Measurements from ENCODE around the gene METTL22.

The METTL22 gene

GRCh38 chr16:8631818-8632465 is 10.4 kb downstream of the METTL22 start:
- Histone ChIP-seq H3K9ac (ENCODE audit: low read length) (no peak overlapping the region), H4K20me1 (ENCODE audit: low read depth, low read length) (no peaks in the 10 kb centered on the region), H2AFZ (ENCODE audit: low read depth, low read length, severe bottlenecking) (no peak overlapping the region), H3K27me3 (ENCODE audit: low read length) (no peaks in the 10 kb centered on the region), H3K4me2 (ENCODE audit: low read depth, low read length, poor library complexity, severe bottlenecking) (no peak overlapping the region), H3K4me3 (ENCODE audit: insufficient read depth, low read length, poor library complexity, severe bottlenecking) (no peak overlapping the region), H3K27ac (ENCODE audit: low read depth, low read length) (no peak overlapping the region), H3K79me2 (ENCODE audit: insufficient read depth, low read length) (no peaks in the 10 kb centered on the region), H3K9me2 (replicated peaks; ENCODE audit: insufficient read depth, low read length) (no peaks in the 10 kb centered on the region), H3K9me3 (ENCODE audit: insufficient read depth, low read length) (no peaks in the 10 kb centered on the region), H3F3A (ENCODE audit: insufficient read depth) (no peaks in the 10 kb centered on the region), H3K36me3 (ENCODE audit: low read length) (no peaks in the 10 kb centered on the region)
- no peak for TF ChIP-seq EZH2phosphoT487 (conservative IDR thresholded peaks at IDR 0.05; ENCODE audit: low read length)
- no peak for TF ChIP-seq CTCF (IDR thresholded peaks at IDR 0.05; ENCODE audit: insufficient read depth, low read length, poor library complexity, severe bottlenecking)

GRCh38 chr16:8632675-8633182 is 11.2 kb downstream of the METTL22 start:
- H3K9ac ChIP-seq (ENCODE audit: low read length) = no peak overlapping the region

GRCh38 chr16:8634991-8635736 is 13.7 kb downstream of the METTL22 start:
- no peak overlapping the region for H3K4me2 ChIP-seq (ENCODE audit: low read depth, low read length, poor library complexity, severe bottlenecking)
- H3K27ac ChIP-seq (ENCODE audit: low read depth, low read length) = no peak overlapping the region
- H4K20me1 ChIP-seq (ENCODE audit: low read depth, low read length) = no peaks in the 10 kb centered on the region
- no peaks in the 10 kb centered on the region for H3K79me2 ChIP-seq (ENCODE audit: insufficient read depth, low read length)
- no peaks in the 10 kb centered on the region for H3F3A ChIP-seq (ENCODE audit: insufficient read depth)
- H3K9ac ChIP-seq (ENCODE audit: low read length) = no peak overlapping the region
- no peaks in the 10 kb centered on the region for H3K9me3 ChIP-seq (ENCODE audit: insufficient read depth, low read length)
- no peaks in the 10 kb centered on the region for H3K36me3 ChIP-seq (ENCODE audit: low read length)
- no peaks in the 10 kb centered on the region for H3K27me3 ChIP-seq (ENCODE audit: low read length)
- H2AFZ ChIP-seq (ENCODE audit: low read depth, low read length, severe bottlenecking) = no peak overlapping the region
- H3K9me2 ChIP-seq (replicated peaks; ENCODE audit: insufficient read depth, low read length) = no peaks in the 10 kb centered on the region
- no peak overlapping the region for H3K4me3 ChIP-seq (ENCODE audit: insufficient read depth, low read length, poor library complexity, severe bottlenecking)
- peak; percentile 85 for TF ChIP-seq CTCF (IDR thresholded peaks at IDR 0.05; ENCODE audit: insufficient read depth, low read length, poor library complexity, severe bottlenecking)
- TF ChIP-seq EZH2phosphoT487 (conservative IDR thresholded peaks at IDR 0.05; ENCODE audit: low read length) = no peak

More at GRCh38 chr16:8632675-8633182, 11.2 kb downstream of the METTL22 start:
- no peaks in the 10 kb centered on the region for H4K20me1 ChIP-seq (ENCODE audit: low read depth, low read length)
- H3K79me2 ChIP-seq (ENCODE audit: insufficient read depth, low read length) = no peaks in the 10 kb centered on the region
- no peaks in the 10 kb centered on the region for H3K27me3 ChIP-seq (ENCODE audit: low read length)
- H3K4me3 ChIP-seq (ENCODE audit: insufficient read depth, low read length, poor library complexity, severe bottlenecking) = no peak overlapping the region
- H2AFZ ChIP-seq (ENCODE audit: low read depth, low read length, severe bottlenecking) = no peak overlapping the region
- no peak for TF ChIP-seq EZH2phosphoT487 (conservative IDR thresholded peaks at IDR 0.05; ENCODE audit: low read length)
- no peak for TF ChIP-seq CTCF (IDR thresholded peaks at IDR 0.05; ENCODE audit: insufficient read depth, low read length, poor library complexity, severe bottlenecking)
- no peaks in the 10 kb centered on the region for H3K9me3 ChIP-seq (ENCODE audit: insufficient read depth, low read length)
- no peaks in the 10 kb centered on the region for H3F3A ChIP-seq (ENCODE audit: insufficient read depth)
- no peaks in the 10 kb centered on the region for H3K9me2 ChIP-seq (replicated peaks; ENCODE audit: insufficient read depth, low read length)
- no peak overlapping the region for H3K4me2 ChIP-seq (ENCODE audit: low read depth, low read length, poor library complexity, severe bottlenecking)
- no peaks in the 10 kb centered on the region for H3K36me3 ChIP-seq (ENCODE audit: low read length)
- H3K27ac ChIP-seq (ENCODE audit: low read depth, low read length) = no peak overlapping the region
